Astrocyte of the cerebellum (primary cell): Measurements from ENCODE around the gene CRLF2.
"Not testable (repeated sequence)": the region's sequence is repeated elsewhere in the genome, so short reads cannot be mapped to it uniquely, and the experiment has no call there.

Experiments used
- DNase-seq: peaks from one replicate; pipeline ENCODE4 v3.0.0-alpha.2; 2011; ENCODE audit warnings: low read depth
- H3K4me3 ChIP-seq: 2 replicates; pipeline ENCODE4 v1.5.1; 2011; ENCODE audit warnings: mild to moderate bottlenecking, low read depth, low read length, moderate library complexity
- CTCF ChIP-seq: IDR thresholded peaks from 2 replicates; pipeline ENCODE4 v1.5.1; 2012; ENCODE audit warnings: low read length, low read depth, moderate library complexity, mild to moderate bottlenecking; ENCODE audit errors: missing control alignments
- in situ Hi-C: cut with HindIII; loops from 2 replicates; pipeline ENCODE4 v1.10.0; 2017; ENCODE audit warnings: low sequenced_read_pairs

Gene CRLF2

GRCh38 chrX:1213971-1214370, 1.5 kb upstream of the CRLF2 start:
- no peak for TF ChIP-seq CTCF
- no peak overlapping the region for H3K4me3 ChIP-seq
- in situ Hi-C loops, result loop anchor here (10.0 kb wide), 1 partner anchor 59 kb away; no protein-coding TSS in a partner anchor
- DNase-seq, result no peak

DNA sequence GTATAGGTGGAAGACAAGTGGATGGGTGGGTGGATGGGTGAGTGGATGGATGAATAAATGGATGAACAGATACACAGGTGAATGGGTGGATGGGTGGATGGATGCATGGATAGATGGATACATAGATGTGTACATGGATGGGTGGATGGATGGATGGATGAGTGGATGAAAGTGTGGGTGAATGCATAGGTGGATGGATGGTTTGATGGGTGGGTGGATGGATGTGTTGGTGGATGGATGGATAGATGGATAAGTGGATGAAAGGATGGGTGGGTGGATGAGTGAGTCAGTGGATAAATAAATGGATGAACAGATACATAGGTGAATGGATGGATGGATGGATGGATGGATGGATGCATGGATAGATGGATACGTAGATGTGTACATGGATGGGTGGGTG, 1.6 kb downstream of the CRLF2 start:
- no peak for TF ChIP-seq CTCF
- H3K4me3 ChIP-seq, result no peak overlapping the region
- DNase-seq, result no peak
- in situ Hi-C loops, result loop anchor here (10.0 kb wide), 1 partner anchor 56 kb away; no protein-coding TSS in a partner anchor

- no peak overlapping the region for H3K4me3 ChIP-seq
- no peak for TF ChIP-seq CTCF
- in situ Hi-C loops, result no loop called here
- DNase-seq, result no peak
These were observed 4.9 kb downstream of the CRLF2 start for GRCh38 chrX:1207496-1208025.

DNA sequence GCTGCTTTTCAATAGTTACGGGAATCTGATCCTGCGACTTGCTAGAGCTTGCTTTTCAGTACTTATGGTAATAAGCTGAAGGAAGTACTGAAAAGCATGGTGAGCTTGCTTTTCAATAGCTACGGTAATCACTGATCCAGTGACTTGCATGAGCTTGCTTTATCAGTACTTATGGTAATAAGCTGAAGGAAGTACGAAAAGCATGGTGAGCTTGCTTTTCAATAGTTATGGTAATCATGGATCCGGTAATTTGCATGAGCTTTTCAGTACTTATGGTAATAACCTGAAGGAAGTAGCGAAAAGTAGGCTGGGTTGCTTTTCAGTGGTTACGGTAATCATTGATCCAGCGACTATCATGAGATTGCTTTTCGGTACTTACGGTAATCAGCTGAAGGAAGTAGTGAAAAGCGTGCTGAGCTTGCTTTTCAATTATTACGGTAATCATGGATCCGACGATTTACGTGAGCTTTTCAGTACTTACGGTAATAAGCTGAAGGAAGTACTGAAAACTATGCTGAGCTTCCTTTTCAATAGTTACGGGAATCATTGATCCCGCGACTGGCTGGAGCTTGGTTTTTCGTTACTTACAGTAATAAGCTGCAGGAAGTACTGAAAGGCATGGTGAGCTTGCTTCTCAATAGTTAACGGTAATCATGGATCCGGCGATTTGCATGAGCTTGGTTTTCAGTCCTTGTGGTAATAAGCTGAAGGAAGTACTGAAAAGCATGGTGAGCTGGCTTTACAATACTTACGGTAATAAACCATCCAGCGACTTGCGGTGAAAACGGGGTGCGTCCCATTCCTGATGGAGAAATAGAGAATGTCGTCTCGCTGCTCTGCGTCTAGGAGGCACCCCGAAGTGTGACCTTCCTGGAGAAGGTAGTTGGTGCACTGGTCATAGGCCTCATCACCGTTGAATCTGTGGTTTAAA, 6.5 kb downstream of the CRLF2 start:
- peak; percentile 33 for DNase-seq
- no peak for TF ChIP-seq CTCF
- in situ Hi-C loops, result no loop called here
- H3K4me3 ChIP-seq, result peak overlapping the region; percentile 5

GRCh38 chrX:1202251-1202650, 10.2 kb downstream of the CRLF2 start:
- in situ Hi-C loops, result no loop called here
- no peak for DNase-seq

GRCh38 chrX:1196436-1196835, 16.0 kb downstream of the CRLF2 start:
- no peak for TF ChIP-seq CTCF
- DNase-seq, result no peak
- in situ Hi-C loops, result no loop called here
- no peak overlapping the region for H3K4me3 ChIP-seq

More at GRCh38 chrX:1202251-1202650, 10.2 kb downstream of the CRLF2 start:
- H3K4me3 ChIP-seq, result no peak overlapping the region
- TF ChIP-seq CTCF, result no peak

GRCh38 chrX:1192196-1192595, 20.3 kb downstream of the CRLF2 start:
- DNase-seq, in situ Hi-C loops, H3K4me3 ChIP-seq: not testable (repeated sequence)
